HL-60 (cell line): ENCODE measurements around the gene GNPAT.
"Not testable (repeated sequence)": the region's sequence is repeated elsewhere in the genome, so short reads cannot be mapped to it uniquely, and the experiment has no call there.

Experiments
- DNase-seq, 2 experiments: peaks; one replicate each; pipeline ENCODE4 v3.0.0-alpha.2; 2010 to 2020; ENCODE audit warnings: low read depth in 1 of 2, low spot score in 1 of 2
- H3K27ac ChIP-seq: fragments of 250-450 bp; sonication (Bioruptor Pico); replicated peaks from 2 replicates; pipeline ENCODE4 v1.5.1; 2020; ENCODE audit warnings: mild to moderate bottlenecking, moderate library complexity
- H3K27me3 ChIP-seq: fragments of 250-450 bp; sonication (Bioruptor Pico); 2 replicates; pipeline ENCODE4 v1.5.1; 2021; ENCODE audit warnings: mild to moderate bottlenecking, moderate library complexity; ENCODE audit not compliant: insufficient read depth, poor library complexity, severe bottlenecking
- H3K4me3 ChIP-seq: replicated peaks from 2 replicates; pipeline ENCODE4 v1.5.1; 2011; ENCODE audit warnings: mild to moderate bottlenecking, control low read depth, low read length; ENCODE audit not compliant: insufficient read depth
- GABPA ChIP-seq: IDR thresholded peaks from 2 replicates; pipeline ENCODE4 v1.6.1; 2012; ENCODE audit warnings: low read depth
- POLR2AphosphoS5 ChIP-seq: IDR thresholded peaks from 2 replicates; pipeline ENCODE4 v1.6.1; 2012; ENCODE audit warnings: low read depth
- SPI1 ChIP-seq: IDR thresholded peaks from 2 replicates; pipeline ENCODE4 v1.6.1; 2012; ENCODE audit warnings: low read depth, mild to moderate bottlenecking, borderline replicate concordance
- TF ChIP-seq, protein P1 (sequence below): IDR thresholded peaks from one replicate; pipeline ENCODE4 v1.5.1; 2011; ENCODE audit warnings: low read length, control low read depth, inconsistent platforms; ENCODE audit not compliant: insufficient read depth
- TF ChIP-seq, protein P2 (sequence below): IDR thresholded peaks from 2 replicates; pipeline ENCODE4 v1.6.1; 2012; ENCODE audit warnings: low read depth; ENCODE audit not compliant: insufficient replicate concordance

The GNPAT gene

DNA sequence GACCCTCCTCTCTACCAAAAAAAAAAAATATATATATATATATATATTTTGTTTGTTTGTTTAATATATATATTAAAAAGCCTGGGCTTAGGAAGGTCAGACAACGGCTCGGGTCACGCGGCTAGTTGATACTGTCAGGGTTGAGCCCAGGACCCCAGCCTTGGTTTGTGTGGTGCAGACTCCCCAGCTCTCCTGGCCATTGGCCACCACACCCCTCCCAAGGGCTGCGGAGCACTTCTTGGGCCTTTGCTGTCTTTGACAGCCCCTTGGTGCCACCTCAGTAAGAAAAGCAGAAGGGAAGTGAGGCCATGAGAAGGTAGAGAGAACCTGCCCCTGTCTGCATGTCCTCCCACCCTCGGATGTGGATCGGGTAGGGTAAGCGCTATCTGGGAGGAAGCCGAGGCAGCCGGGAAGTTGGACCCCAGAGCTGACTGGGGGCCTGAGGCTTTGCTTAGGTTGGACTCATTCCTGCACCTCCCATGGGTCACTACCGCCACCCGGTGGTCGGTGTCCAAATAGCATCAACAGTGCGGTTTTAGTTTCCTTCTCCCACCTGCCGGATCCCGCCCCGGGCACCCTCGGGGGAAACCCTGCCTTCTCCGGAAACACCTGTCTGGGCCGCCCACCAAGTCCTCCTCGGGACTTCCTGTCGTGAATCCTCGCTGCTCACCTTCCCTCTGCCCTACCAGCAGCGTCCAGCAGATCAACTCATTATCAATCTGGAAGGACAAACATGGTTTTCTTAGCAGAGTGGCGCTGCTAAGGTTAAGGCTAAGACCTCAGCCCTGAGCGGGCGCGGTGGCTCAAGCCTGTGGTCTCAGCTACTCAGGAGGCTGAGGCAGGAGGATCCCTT lies 29.8 kb upstream of the GNPAT start:
- peak; percentile 29 to 72 for DNase-seq
- no peaks in the 10 kb centered on the region for H3K27me3 ChIP-seq
- peak overlapping the region; percentile 36 for H3K4me3 ChIP-seq
- no peak overlapping the region for H3K27ac ChIP-seq
- no peak for TF ChIP-seq SPI1
- TF ChIP-seq, protein P1, sequence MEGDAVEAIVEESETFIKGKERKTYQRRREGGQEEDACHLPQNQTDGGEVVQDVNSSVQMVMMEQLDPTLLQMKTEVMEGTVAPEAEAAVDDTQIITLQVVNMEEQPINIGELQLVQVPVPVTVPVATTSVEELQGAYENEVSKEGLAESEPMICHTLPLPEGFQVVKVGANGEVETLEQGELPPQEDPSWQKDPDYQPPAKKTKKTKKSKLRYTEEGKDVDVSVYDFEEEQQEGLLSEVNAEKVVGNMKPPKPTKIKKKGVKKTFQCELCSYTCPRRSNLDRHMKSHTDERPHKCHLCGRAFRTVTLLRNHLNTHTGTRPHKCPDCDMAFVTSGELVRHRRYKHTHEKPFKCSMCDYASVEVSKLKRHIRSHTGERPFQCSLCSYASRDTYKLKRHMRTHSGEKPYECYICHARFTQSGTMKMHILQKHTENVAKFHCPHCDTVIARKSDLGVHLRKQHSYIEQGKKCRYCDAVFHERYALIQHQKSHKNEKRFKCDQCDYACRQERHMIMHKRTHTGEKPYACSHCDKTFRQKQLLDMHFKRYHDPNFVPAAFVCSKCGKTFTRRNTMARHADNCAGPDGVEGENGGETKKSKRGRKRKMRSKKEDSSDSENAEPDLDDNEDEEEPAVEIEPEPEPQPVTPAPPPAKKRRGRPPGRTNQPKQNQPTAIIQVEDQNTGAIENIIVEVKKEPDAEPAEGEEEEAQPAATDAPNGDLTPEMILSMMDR = peak; percentile 93

DNA sequence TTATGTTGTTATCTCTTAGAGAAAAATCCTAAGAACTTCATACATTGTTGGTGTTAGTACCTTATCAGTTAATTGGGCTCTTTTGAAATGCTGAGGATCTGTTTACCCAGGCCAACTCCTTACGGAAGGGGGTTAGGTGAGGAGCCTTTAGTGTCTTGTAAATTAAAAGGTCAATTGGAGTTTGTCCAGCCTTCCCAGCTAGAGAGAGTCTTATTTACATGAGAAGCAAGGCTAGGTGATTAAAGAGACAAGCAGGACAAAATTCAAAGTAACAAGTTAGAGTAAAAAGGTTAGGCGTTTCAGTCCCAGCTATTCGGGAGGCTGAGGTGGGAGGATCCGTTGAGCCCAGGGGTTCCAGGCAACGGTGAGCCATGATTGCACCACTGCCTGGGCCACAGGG lies 28.7 kb upstream of the GNPAT start:
- not testable (repeated sequence) for H3K27ac ChIP-seq, H3K4me3 ChIP-seq, DNase-seq, H3K27me3 ChIP-seq

DNA sequence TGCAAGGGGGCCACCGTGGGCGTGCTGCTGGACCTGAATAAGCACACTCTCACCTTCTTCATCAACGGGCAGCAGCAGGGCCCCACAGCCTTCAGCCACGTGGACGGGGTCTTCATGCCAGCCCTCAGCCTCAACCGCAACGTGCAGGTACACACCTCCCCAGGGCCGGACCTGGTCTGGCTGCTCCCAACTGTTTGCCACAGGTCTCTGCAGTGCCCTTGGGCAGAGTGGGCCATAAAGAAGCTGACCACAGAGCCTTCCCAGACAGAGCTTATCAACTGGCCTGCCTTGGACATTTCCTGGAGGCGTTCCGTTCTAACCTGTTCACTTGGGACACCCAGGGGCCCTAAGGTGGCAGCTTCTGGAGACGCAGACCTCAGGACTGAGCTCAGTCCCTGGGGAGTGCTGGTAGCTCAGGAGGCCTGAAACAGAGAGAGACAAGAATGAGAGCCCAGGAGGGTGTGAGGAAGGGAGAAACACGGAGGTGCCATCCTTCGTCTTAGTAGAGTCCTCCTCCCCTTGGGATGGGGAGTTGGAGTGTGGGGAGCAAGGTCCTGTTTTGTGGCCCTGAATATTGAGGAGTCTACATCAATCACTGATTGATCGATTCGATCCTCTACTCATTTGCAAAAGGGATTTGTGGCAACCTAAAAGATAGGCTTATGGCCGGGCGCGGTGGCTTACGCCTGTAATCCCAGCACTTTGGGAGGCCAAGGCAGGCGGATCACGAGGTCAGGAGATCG lies 27.0 kb upstream of the GNPAT start:
- no peak for DNase-seq
- TF ChIP-seq POLR2AphosphoS5 = no peak
- Histone ChIP-seq H3K4me3 (no peak overlapping the region), H3K27ac (no peak overlapping the region), H3K27me3 (no peaks in the 10 kb centered on the region)

DNA sequence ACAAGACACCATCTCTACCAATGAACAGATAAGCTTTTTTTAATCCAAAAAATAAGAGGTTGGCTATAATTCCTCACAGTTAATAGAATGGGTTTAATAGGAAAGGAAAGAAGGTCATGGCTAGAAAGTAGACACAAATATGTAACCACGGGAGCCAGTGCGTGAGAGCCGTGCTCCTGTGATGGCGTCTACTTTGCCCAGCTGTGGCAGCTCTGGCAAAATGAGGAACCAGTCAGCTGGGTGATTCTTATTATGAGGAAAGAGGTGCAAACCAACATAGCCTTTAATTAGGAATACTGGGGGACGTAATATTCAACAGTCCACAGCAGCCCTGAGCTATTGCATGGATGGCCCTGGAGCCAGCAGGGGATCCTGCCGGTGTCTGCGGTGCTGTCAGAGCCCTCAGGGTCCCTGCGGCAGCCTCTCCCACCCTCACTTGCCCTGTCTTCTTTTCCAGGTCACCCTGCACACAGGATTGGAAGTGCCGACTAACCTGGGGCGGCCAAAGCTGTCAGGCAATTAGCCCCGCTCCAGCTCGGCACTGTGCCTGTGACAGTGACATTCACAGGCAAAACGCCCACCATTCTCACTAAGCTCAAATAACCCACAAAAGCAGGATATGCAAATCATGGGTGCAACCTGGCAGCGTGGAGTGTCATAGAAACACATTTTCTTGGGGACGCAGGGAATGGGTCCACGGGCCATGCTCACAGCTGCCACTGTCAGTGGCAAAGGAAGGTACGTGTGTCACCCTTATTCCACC lies 25.9 kb upstream of the GNPAT start:
- Histone ChIP-seq H3K27me3 (no peaks in the 10 kb centered on the region), H3K4me3 (no peak overlapping the region), H3K27ac (no peak overlapping the region)
- TF ChIP-seq, protein P2, sequence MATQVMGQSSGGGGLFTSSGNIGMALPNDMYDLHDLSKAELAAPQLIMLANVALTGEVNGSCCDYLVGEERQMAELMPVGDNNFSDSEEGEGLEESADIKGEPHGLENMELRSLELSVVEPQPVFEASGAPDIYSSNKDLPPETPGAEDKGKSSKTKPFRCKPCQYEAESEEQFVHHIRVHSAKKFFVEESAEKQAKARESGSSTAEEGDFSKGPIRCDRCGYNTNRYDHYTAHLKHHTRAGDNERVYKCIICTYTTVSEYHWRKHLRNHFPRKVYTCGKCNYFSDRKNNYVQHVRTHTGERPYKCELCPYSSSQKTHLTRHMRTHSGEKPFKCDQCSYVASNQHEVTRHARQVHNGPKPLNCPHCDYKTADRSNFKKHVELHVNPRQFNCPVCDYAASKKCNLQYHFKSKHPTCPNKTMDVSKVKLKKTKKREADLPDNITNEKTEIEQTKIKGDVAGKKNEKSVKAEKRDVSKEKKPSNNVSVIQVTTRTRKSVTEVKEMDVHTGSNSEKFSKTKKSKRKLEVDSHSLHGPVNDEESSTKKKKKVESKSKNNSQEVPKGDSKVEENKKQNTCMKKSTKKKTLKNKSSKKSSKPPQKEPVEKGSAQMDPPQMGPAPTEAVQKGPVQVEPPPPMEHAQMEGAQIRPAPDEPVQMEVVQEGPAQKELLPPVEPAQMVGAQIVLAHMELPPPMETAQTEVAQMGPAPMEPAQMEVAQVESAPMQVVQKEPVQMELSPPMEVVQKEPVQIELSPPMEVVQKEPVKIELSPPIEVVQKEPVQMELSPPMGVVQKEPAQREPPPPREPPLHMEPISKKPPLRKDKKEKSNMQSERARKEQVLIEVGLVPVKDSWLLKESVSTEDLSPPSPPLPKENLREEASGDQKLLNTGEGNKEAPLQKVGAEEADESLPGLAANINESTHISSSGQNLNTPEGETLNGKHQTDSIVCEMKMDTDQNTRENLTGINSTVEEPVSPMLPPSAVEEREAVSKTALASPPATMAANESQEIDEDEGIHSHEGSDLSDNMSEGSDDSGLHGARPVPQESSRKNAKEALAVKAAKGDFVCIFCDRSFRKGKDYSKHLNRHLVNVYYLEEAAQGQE = no peak
- TF ChIP-seq SPI1 (peak; percentile 48; the same call in 1 of the 2 replicates), GABPA (no peak)
- DNase-seq = peak in 1 of 2 experiments; percentile 74

DNA sequence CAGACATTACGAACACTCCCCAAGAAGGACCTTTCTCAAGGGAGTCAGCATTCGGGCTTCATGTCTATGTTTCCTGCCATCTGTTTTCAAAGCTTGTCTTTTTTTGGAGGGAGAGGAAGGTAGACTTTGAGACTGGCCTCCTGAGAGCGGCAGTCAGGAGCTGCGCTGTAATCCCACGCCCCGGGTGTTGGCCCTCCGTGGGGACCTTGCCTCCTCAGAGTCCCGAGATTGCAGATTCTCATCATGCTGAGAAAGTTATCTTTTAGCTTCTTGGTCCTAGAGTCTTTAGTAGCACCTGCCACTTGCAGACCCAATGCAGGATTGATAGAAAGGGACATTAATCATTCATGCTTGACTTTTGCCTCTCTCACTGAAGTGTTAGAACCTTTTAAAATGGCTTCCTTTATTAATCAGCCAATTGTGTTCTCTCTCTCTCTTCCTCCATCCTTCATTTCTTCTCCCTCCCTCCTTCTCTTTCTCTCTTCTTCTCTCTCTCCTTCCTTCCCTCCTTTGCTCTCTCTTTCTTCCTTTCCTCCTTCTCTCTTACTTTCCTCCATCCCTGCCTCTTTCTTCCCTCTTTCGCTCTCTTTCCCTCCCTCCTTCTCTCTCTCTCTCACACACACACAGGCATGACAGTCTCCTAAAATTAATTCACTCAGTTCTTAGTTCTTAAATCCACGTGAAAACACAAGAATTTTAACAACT lies 25.2 kb upstream of the GNPAT start:
- Histone ChIP-seq H3K4me3 (no peak overlapping the region), H3K27me3 (no peaks in the 10 kb centered on the region), H3K27ac (no peak overlapping the region)
- TF ChIP-seq SPI1 (no peak), POLR2AphosphoS5 (no peak), GABPA (no peak)
- TF ChIP-seq, protein P1 = no peak
- TF ChIP-seq, protein P2 = no peak
- DNase-seq = no peak
